Endodermal cell (in vitro differentiated cells): Measurements from ENCODE around the gene FUT7. TPM values are rescaled to one million over a fixed set of nuclear protein-coding genes. Genes with fewer than 3 reads are reported as not detected.
A peak's percentile ranks its signal among the peaks of the same experiment; 100 is the strongest.

Experiments
- DNase-seq: peaks from one replicate; pipeline ENCODE4 v3.0.0-alpha.2; 2017
- H3K27ac ChIP-seq: 2 replicates; pipeline ENCODE4 v1.5.1; 2013; ENCODE audit warnings: mild to moderate bottlenecking, low read depth, low read length, moderate library complexity
- H3K27me3 ChIP-seq: 2 replicates; pipeline ENCODE4 v1.6.1; 2013; ENCODE audit warnings: mild to moderate bottlenecking, low read length, moderate library complexity; ENCODE audit not compliant: insufficient read depth, control insufficient read depth, poor library complexity, severe bottlenecking
- H3K36me3 ChIP-seq: 2 replicates; pipeline ENCODE4 v1.7.0; 2013; ENCODE audit warnings: mild to moderate bottlenecking, low read length, moderate library complexity; ENCODE audit not compliant: control insufficient read depth, insufficient read depth
- H3K4me1 ChIP-seq: one replicate; pipeline ENCODE4 v1.7.0; 2013; ENCODE audit warnings: low read length; ENCODE audit not compliant: control insufficient read depth, insufficient read depth
- H3K4me3 ChIP-seq: 2 replicates; pipeline ENCODE4 v1.5.1; 2013; ENCODE audit warnings: mild to moderate bottlenecking, low read length, moderate library complexity
- H3K9ac ChIP-seq: 2 replicates; pipeline ENCODE4 v1.6.1; 2013; ENCODE audit warnings: mild to moderate bottlenecking, low read length, moderate library complexity; ENCODE audit not compliant: poor library complexity, severe bottlenecking; ENCODE audit errors: extremely low read depth
- H3K9me3 ChIP-seq: 2 replicates; pipeline ENCODE4 v1.6.1; 2013; ENCODE audit warnings: mild to moderate bottlenecking, low read length, moderate library complexity; ENCODE audit not compliant: control insufficient read depth
- H3K27ac Mint-ChIP-seq: 2 replicates; pipeline ENCODE4 v1.8.0; 2020; ENCODE audit warnings: mixed read lengths
- H3K27me3 Mint-ChIP-seq: 2 replicates; pipeline ENCODE4 v1.8.0; 2021; ENCODE audit warnings: mild to moderate bottlenecking, mixed read lengths; ENCODE audit not compliant: insufficient read depth
- H3K36me3 Mint-ChIP-seq: 2 replicates; pipeline ENCODE4 v1.8.0; 2020; ENCODE audit warnings: low read depth, mixed read lengths
- H3K4me1 Mint-ChIP-seq: 2 replicates; pipeline ENCODE4 v1.8.0; 2020; ENCODE audit warnings: mixed read lengths
- H3K4me3 Mint-ChIP-seq: 2 replicates; pipeline ENCODE4 v1.8.0; 2020; ENCODE audit warnings: mild to moderate bottlenecking, moderate library complexity, mixed read lengths
- H3K9me3 Mint-ChIP-seq: 2 replicates; pipeline ENCODE4 v1.8.0; 2020; ENCODE audit warnings: mild to moderate bottlenecking, mixed read lengths
- CTCF ChIP-seq: fragments of 200-600 bp; sonication (generic); conservative IDR thresholded peaks from 2 replicates; pipeline ENCODE4 v1.5.0; 2021; ENCODE audit warnings: antibody characterized with exemption, mild to moderate bottlenecking
- WGBS, 2 experiments: methylation state at CpG; one replicate each; pipeline versions ENCODE4 v1.1.5 to v1.1.7; 2013; ENCODE audit warnings: missing lambda C conversion rate in 2 of 2, mixed read lengths in 1 of 2; ENCODE audit not compliant: insufficient coverage in 1 of 2, insufficient read length in 1 of 2; 5-methylcytosine and 5-hydroxymethylcytosine counted together
- total RNA-seq, 2 donors: library from RNA; stranded (reverse); fragmentation: NEBNext Ultra II Directional in 1 of 2; extraction: Animal tissue kit (Norgen Biotek cat#: 25700) in 1 of 2; gene quantifications; 2 replicates in 1 of 2; 3 replicates in 1 of 2; pipeline ENCODE4 v1.2.1, GENCODE V29; 2021

The FUT7 gene
- total RNA-seq, 2 donors from 2014 or later, result not detected

- peak overlapping the region; percentile 81 for H3K4me3 ChIP-seq
- H3K27me3 ChIP-seq, result peaks cover 50% of the 10 kb centered on the region
- H3K36me3 Mint-ChIP-seq, result no peaks in the 10 kb centered on the region
- no peaks in the 10 kb centered on the region for H3K4me1 Mint-ChIP-seq
- no peak for TF ChIP-seq CTCF
- H3K4me3 Mint-ChIP-seq, result peak overlapping the region; percentile 60
- no peaks in the 10 kb centered on the region for H3K9me3 Mint-ChIP-seq
- no peak overlapping the region for H3K9ac ChIP-seq
- 3 to 6% methylated on average over 55 to 96 of the region's 96 CpGs for WGBS, 2 experiments
- H3K27me3 Mint-ChIP-seq, result peaks cover 51% of the 10 kb centered on the region
- H3K27ac Mint-ChIP-seq, result no peak overlapping the region
- peak; percentile 80 for DNase-seq
- no peaks in the 10 kb centered on the region for H3K9me3 ChIP-seq
- H3K27ac ChIP-seq, result no peak overlapping the region
- H3K4me1 ChIP-seq, result peaks cover 6% of the 10 kb centered on the region
- no peaks in the 10 kb centered on the region for H3K36me3 ChIP-seq
Observed at GRCh38 chr9:137045294-137046087, 13.6 kb upstream of the FUT7 start.

- H3K36me3 ChIP-seq, result no peaks in the 10 kb centered on the region
- Mint-ChIP-seq H3K27me3 (peaks cover 43% of the 10 kb centered on the region), H3K4me1 (no peaks in the 10 kb centered on the region), H3K4me3 (peak overlapping the region; percentile 60), H3K36me3 (no peaks in the 10 kb centered on the region), H3K27ac (no peak overlapping the region), H3K9me3 (no peaks in the 10 kb centered on the region)
- H3K27me3 ChIP-seq, result peaks cover 41% of the 10 kb centered on the region
- no peak overlapping the region for H3K27ac ChIP-seq
- DNase-seq, result no peak
- no peaks in the 10 kb centered on the region for H3K9me3 ChIP-seq
- WGBS, 2 experiments, result 83 to 84% methylated on average over 14 to 18 of the region's 18 CpGs
- peak overlapping the region; percentile 78 for H3K4me3 ChIP-seq
- peaks cover 6% of the 10 kb centered on the region for H3K4me1 ChIP-seq
- TF ChIP-seq CTCF, result no peak
- H3K9ac ChIP-seq, result no peak overlapping the region
Observed at GRCh38 chr9:137044502-137045177, 12.8 kb upstream of the FUT7 start.

GRCh38 chr9:137044037-137044436 is 12.1 kb upstream of the FUT7 start:
- WGBS, 2 experiments, result 91 to 95% methylated on average over 8 to 12 of the region's 12 CpGs
- no peaks in the 10 kb centered on the region for H3K9me3 Mint-ChIP-seq
- no peak overlapping the region for H3K4me3 ChIP-seq
- no peaks in the 10 kb centered on the region for H3K4me1 Mint-ChIP-seq
- no peak for TF ChIP-seq CTCF
- DNase-seq, result no peak
- H3K27ac Mint-ChIP-seq, result no peak overlapping the region
- peaks cover 6% of the 10 kb centered on the region for H3K4me1 ChIP-seq
- no peak overlapping the region for H3K4me3 Mint-ChIP-seq
- peaks cover 35% of the 10 kb centered on the region for H3K27me3 ChIP-seq
- no peaks in the 10 kb centered on the region for H3K9me3 ChIP-seq
- H3K9ac ChIP-seq, result no peak overlapping the region
- H3K27me3 Mint-ChIP-seq, result peaks cover 37% of the 10 kb centered on the region
- H3K27ac ChIP-seq, result no peak overlapping the region
- H3K36me3 ChIP-seq, result peaks cover 5% of the 10 kb centered on the region
- H3K36me3 Mint-ChIP-seq, result peaks cover 2% of the 10 kb centered on the region
